Measurements from ENCODE around the gene SLC39A11.

The SLC39A11 gene

DNA sequence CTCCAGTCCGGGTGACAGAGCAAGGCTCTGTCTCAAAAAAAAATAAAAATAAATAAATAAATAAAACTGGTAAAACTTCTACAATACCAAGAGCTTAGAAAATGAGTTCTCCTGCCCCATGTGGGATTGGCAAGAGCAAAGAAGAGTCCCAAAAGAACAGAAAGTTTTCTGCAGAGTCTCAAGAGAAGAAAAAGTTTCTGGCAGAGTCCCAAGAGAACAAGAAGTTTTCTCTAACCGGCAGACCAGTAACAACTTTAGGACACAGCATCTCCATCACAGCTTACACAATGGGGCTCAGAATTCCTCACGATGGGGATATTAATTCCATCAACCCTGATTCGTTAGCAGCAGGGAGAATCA lies 1.1 kb downstream of the SLC39A11 start:
- peaks cover 9% of the 10 kb centered on the region for H3K36me3 ChIP-seq
- H3K9me3 ChIP-seq (ENCODE audit: severe bottlenecking): peaks cover 2% of the 10 kb centered on the region
- H3K4me3 ChIP-seq (ENCODE audit: low read depth, low read length): no peak overlapping the region
- H3K27ac ChIP-seq: no peak overlapping the region
- DNase-seq: no peak
- TF ChIP-seq, protein P1, sequence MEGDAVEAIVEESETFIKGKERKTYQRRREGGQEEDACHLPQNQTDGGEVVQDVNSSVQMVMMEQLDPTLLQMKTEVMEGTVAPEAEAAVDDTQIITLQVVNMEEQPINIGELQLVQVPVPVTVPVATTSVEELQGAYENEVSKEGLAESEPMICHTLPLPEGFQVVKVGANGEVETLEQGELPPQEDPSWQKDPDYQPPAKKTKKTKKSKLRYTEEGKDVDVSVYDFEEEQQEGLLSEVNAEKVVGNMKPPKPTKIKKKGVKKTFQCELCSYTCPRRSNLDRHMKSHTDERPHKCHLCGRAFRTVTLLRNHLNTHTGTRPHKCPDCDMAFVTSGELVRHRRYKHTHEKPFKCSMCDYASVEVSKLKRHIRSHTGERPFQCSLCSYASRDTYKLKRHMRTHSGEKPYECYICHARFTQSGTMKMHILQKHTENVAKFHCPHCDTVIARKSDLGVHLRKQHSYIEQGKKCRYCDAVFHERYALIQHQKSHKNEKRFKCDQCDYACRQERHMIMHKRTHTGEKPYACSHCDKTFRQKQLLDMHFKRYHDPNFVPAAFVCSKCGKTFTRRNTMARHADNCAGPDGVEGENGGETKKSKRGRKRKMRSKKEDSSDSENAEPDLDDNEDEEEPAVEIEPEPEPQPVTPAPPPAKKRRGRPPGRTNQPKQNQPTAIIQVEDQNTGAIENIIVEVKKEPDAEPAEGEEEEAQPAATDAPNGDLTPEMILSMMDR (IDR thresholded peaks at IDR 0.05; ENCODE audit: low read depth, low read length): no peak
- H3K27me3 ChIP-seq (ENCODE audit: insufficient read depth, low read depth, severe bottlenecking): no peaks in the 10 kb centered on the region

DNA sequence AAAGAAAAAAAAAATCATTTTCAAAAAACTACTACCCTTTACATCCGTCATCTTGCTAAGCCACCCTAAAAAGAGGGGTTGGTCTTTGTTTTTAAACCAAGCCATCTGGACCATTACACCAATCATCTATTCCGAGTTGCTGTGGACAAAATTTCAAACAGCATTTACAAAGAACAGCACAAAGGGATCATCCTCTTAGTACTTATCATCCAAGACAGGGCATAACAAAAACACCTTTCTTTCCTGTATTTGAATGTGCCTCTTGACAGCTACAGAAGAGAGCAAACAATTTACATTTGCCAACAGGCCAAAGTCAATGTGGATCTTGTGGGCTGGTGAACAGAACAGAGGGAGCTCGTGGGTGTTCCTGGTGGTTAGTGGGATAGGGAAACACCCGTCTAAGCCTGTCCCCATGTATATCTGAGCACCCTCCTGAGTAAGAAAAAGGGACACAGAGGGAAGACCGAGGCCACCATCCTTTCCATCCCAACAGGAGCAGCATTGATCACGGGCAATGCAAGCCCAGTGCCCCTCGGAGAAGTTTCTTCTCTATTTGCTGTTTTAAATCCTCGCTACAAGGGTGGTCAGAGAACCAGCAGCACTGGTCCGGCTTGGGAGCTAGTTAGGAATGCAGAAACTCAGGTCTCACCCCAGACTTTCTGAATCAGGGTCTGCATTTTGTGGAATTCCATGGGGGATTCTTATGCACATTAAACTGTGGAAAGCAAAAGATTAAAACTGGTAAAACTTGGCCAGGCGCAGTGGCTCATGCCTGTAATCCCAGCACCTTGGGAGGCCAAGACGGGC lies 1.9 kb downstream of the SLC39A11 start:
- Histone ChIP-seq H3K9me3 (ENCODE audit: severe bottlenecking) (peaks cover 2% of the 10 kb centered on the region), H3K36me3 (peaks cover 17% of the 10 kb centered on the region), H3K4me3 (ENCODE audit: low read depth, low read length) (no peak overlapping the region), H3K27ac (no peak overlapping the region), H3K27me3 (ENCODE audit: insufficient read depth, low read depth, severe bottlenecking) (no peaks in the 10 kb centered on the region)
- TF ChIP-seq, protein P1 (IDR thresholded peaks at IDR 0.05; ENCODE audit: low read depth, low read length): no peak
- no peak for DNase-seq

- TF ChIP-seq, protein P1 (IDR thresholded peaks at IDR 0.05; ENCODE audit: low read depth, low read length): no peak
- no peak overlapping the region for H3K4me3 ChIP-seq (ENCODE audit: low read depth, low read length)
- H3K27me3 ChIP-seq (ENCODE audit: insufficient read depth, low read depth, severe bottlenecking): no peaks in the 10 kb centered on the region
- H3K9me3 ChIP-seq (ENCODE audit: severe bottlenecking): no peaks in the 10 kb centered on the region
- peaks cover 25% of the 10 kb centered on the region for H3K36me3 ChIP-seq
- H3K27ac ChIP-seq: peak overlapping the region; percentile 7
- no peak for DNase-seq
These were observed 2.9 kb downstream of the SLC39A11 start for GRCh38 chr17:73089322-73090317.

- TF ChIP-seq, protein P1 (IDR thresholded peaks at IDR 0.05; ENCODE audit: low read depth, low read length): no peak
- Histone ChIP-seq H3K36me3 (peaks cover 33% of the 10 kb centered on the region), H3K4me3 (ENCODE audit: low read depth, low read length) (no peak overlapping the region), H3K27ac (no peak overlapping the region), H3K9me3 (ENCODE audit: severe bottlenecking) (no peaks in the 10 kb centered on the region), H3K27me3 (ENCODE audit: insufficient read depth, low read depth, severe bottlenecking) (no peaks in the 10 kb centered on the region)
- no peak for DNase-seq
These were observed 3.9 kb downstream of the SLC39A11 start for GRCh38 chr17:73088561-73088960.

DNA sequence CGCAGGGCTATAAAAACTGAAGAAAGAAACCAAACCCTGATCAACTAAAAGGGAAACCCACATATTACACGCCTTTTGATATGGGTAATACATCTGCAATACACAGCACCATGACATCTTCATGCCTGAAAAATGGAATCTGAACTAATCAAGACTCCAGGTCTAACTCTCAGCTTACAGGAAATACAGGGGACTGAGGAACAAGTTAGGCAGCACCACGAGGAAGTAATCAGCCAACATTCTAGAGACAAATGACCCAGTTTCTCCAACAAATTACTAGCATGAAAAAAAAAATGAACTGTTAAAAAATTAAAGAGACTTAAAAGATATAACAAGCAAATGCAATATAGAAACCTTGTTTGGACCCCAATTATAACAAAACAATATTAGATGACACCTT lies 9.1 kb downstream of the SLC39A11 start:
- H3K36me3 ChIP-seq: peaks cover 47% of the 10 kb centered on the region
- DNase-seq: no peak
- H3K4me3 ChIP-seq (ENCODE audit: low read depth, low read length): no peak overlapping the region
- TF ChIP-seq, protein P1 (IDR thresholded peaks at IDR 0.05; ENCODE audit: low read depth, low read length): no peak
- no peaks in the 10 kb centered on the region for H3K27me3 ChIP-seq (ENCODE audit: insufficient read depth, low read depth, severe bottlenecking)
- H3K27ac ChIP-seq: no peak overlapping the region
- peaks cover 12% of the 10 kb centered on the region for H3K9me3 ChIP-seq (ENCODE audit: severe bottlenecking)

Measured in WERI-Rb-1 (cell line).